Esophagus squamous epithelium (tissue), 5 donors: ENCODE results near the gene PPP1R14C. TPM values are rescaled to one million over a fixed set of nuclear protein-coding genes. Genes with fewer than 3 reads are reported as not detected.
A peak's percentile ranks its signal among the peaks of the same experiment; 100 is the strongest.

Source experiments
- DNase-seq: peaks from one replicate; lab custom pipeline; 2025; lab: John Stamatoyannopoulos, UW
- H3K27ac ChIP-seq, 4 donors: fragments of 200-600 bp; sonication (generic); one replicate each; pipeline ENCODE4 v1.5.1; 2016 to 2019; ENCODE audit warnings: mild to moderate bottlenecking in 1 of 4
- H3K27me3 ChIP-seq, 4 donors: fragments of 200-600 bp; sonication (generic); 1 replicate in 3 of 4; 2 replicates in 1 of 4; pipeline versions ENCODE4 v1.5.1 to v1.6.0; 2017 to 2021; ENCODE audit warnings: antibody characterized with exemption in 1 of 4
- H3K36me3 ChIP-seq, 3 donors: fragments of 200-600 bp; sonication (generic); one replicate each; pipeline ENCODE4 v1.5.1; 2016 to 2019
- H3K4me1 ChIP-seq, 3 donors: fragments of 200-600 bp; sonication (generic); one replicate each; pipeline ENCODE4 v1.5.1; 2017 to 2019
- H3K4me3 ChIP-seq, 4 donors: fragments of 200-600 bp; sonication (generic); 1 replicate in 3 of 4; 2 replicates in 1 of 4; pipeline ENCODE4 v1.5.1; 2016 to 2019; ENCODE audit warnings: mild to moderate bottlenecking in 2 of 4, moderate library complexity in 1 of 4
- H3K9me3 ChIP-seq, 3 donors: fragments of 200-600 bp; sonication (generic); one replicate each; pipeline ENCODE4 v1.5.1; 2016 to 2019
- POLR2A ChIP-seq, 4 donors: fragments of 450-650 bp; IDR thresholded peaks; one replicate each; pipeline ENCODE4 v1.6.1; 2017; ENCODE audit warnings: antibody characterized with exemption in 4 of 4, mild to moderate bottlenecking in 4 of 4, moderate library complexity in 3 of 4
- WGBS, 2 donors: methylation state at CpG; one replicate each; pipeline ENCODE4 v1.1.5; 2018; 5-methylcytosine and 5-hydroxymethylcytosine counted together
- intact Hi-C: fragments of 100-400 bp; cut with DNase I; formaldehyde crosslinking; loops from one replicate; pipeline ENCODE4 v1.15.0; 2022
- total RNA-seq, 4 donors: library from RNA; depleted of rRNA; stranded (reverse); fragments of >200 nt; gene quantifications; one replicate each; pipeline ENCODE4 v1.1.0, GENCODE V29; 2016
- TF ChIP-seq, protein P1 (sequence below), 6 experiments: fragments of 450-650 bp in 4 of 6; fragments of 200-600 bp in 2 of 6; sonication (generic) in 2 of 6; IDR thresholded peaks; one replicate each; pipeline ENCODE4 v1.5.1; 2016 to 2019; ENCODE audit warnings: antibody characterized with exemption in 6 of 6, mild to moderate bottlenecking in 4 of 6, moderate library complexity in 4 of 6
- donor health status: DM: yes; HTN: yes; CAD: no.

PPP1R14C gene, protein sequence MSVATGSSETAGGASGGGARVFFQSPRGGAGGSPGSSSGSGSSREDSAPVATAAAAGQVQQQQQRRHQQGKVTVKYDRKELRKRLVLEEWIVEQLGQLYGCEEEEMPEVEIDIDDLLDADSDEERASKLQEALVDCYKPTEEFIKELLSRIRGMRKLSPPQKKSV
- 10 to 100 TPM in 3 of 4 donors, 1 to 10 TPM in 1; 9.3 to 27.8 (median 21.3) TPM for total RNA-seq

- Histone ChIP-seq H3K36me3 (no peaks in the 10 kb centered on the region), H3K27me3 (peaks cover 0 to 80% (median 8%) of the 10 kb centered on the region in 4 donors), H3K4me3 (peak within 1 kb of the TSS; percentile 63 to 75 (median 67)), H3K9me3 (no peaks in the 10 kb centered on the region), H3K4me1 (peaks cover 11 to 45% (median 26%) of the 10 kb centered on the region in 3 donors), H3K27ac (peak within 1 kb of the TSS; percentile 43 to 74 (median 73))
- DNase-seq = no peak
- TF ChIP-seq, protein P1, sequence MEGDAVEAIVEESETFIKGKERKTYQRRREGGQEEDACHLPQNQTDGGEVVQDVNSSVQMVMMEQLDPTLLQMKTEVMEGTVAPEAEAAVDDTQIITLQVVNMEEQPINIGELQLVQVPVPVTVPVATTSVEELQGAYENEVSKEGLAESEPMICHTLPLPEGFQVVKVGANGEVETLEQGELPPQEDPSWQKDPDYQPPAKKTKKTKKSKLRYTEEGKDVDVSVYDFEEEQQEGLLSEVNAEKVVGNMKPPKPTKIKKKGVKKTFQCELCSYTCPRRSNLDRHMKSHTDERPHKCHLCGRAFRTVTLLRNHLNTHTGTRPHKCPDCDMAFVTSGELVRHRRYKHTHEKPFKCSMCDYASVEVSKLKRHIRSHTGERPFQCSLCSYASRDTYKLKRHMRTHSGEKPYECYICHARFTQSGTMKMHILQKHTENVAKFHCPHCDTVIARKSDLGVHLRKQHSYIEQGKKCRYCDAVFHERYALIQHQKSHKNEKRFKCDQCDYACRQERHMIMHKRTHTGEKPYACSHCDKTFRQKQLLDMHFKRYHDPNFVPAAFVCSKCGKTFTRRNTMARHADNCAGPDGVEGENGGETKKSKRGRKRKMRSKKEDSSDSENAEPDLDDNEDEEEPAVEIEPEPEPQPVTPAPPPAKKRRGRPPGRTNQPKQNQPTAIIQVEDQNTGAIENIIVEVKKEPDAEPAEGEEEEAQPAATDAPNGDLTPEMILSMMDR (IDR thresholded peaks at IDR 0.05) = no peak
- peak in 1 of 4 donors; percentile 63 for TF ChIP-seq POLR2A (IDR thresholded peaks at IDR 0.05)
- intact Hi-C loops = loop anchor here (10.0 kb wide), 1 partner anchor 112 kb away; no protein-coding TSS in a partner anchor
- WGBS, 2 donors = 0% methylated on average over 6 to 7 of the region's 103 CpGs
Measured at GRCh38 chr6:150142670-150143515, at the start of gene PPP1R14C. TSS of gene PPP1R14C (plus strand) at chr6:150143044. CDS start at chr6:150143193, 149 bp downstream.

- H3K27me3 ChIP-seq = peaks cover 0 to 41% (median 0%) of the 10 kb centered on the region in 4 donors
- TF ChIP-seq, protein P1 (IDR thresholded peaks at IDR 0.05) = no peak
- no peak for TF ChIP-seq POLR2A (IDR thresholded peaks at IDR 0.05)
Measured at GRCh38 chr6:150093397-150093796, 49.4 kb upstream of the PPP1R14C start.

DNA sequence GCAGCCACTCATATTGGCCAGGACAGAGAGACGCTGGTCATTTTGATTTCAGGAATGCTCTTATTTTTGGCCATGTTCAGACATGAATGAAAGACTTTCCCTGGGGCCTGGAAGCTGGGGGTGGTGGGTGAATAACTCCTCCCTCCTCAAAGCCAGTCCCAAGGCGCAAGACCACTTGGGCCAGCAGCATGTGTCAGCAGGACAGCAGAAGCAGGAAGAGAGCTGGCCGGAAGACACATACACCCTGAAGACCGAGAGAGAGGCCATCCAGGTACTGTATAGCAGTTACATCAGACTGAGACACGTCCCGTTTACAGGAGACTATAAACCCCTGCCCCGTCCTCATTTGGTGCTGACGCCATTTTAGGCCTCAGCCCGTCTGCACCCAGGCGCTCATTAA, 44.7 kb upstream of the PPP1R14C start:
- Histone ChIP-seq H3K27ac (no peak overlapping the region), H3K4me1 (no peaks in the 10 kb centered on the region), H3K36me3 (no peaks in the 10 kb centered on the region), H3K9me3 (no peaks in the 10 kb centered on the region), H3K27me3 (peaks cover 0 to 28% (median 0%) of the 10 kb centered on the region in 4 donors), H3K4me3 (no peak overlapping the region)
- whole genome bisulfite sequencing, 2 donors = 86 to 96% methylated on average over 6 to 8 of the region's 10 CpGs
- intact Hi-C loops = no loop called here
- no peak for DNase-seq
- TF ChIP-seq POLR2A (IDR thresholded peaks at IDR 0.05) = no peak
- TF ChIP-seq, protein P1 (IDR thresholded peaks at IDR 0.05) = no peak

More at GRCh38 chr6:150093397-150093796, 49.4 kb upstream of the PPP1R14C start:
- intact Hi-C loops = no loop called here
- H3K4me3 ChIP-seq = no peak overlapping the region
- H3K9me3 ChIP-seq = no peaks in the 10 kb centered on the region
- no peak for DNase-seq
- no peaks in the 10 kb centered on the region for H3K36me3 ChIP-seq
- WGBS, 2 donors = 73 to 84% methylated on average over 6 of the region's 6 CpGs
- H3K27ac ChIP-seq = no peak overlapping the region
- H3K4me1 ChIP-seq = peaks cover 0 to 7% (median 0%) of the 10 kb centered on the region in 3 donors

- DNase-seq = no peak
- Histone ChIP-seq H3K27me3 (peaks cover 0 to 20% (median 0%) of the 10 kb centered on the region in 4 donors), H3K4me3 (no peak overlapping the region), H3K9me3 (no peaks in the 10 kb centered on the region), H3K36me3 (no peaks in the 10 kb centered on the region), H3K27ac (no peak overlapping the region), H3K4me1 (no peaks in the 10 kb centered on the region)
- TF ChIP-seq, protein P1 (IDR thresholded peaks at IDR 0.05) = no peak
- no peak for TF ChIP-seq POLR2A (IDR thresholded peaks at IDR 0.05)
- intact Hi-C loops = no loop called here
- WGBS, 2 donors = 76 to 90% methylated on average over 7 of the region's 8 CpGs
Measured at GRCh38 chr6:150099546-150099945, 43.3 kb upstream of the PPP1R14C start.

DNA sequence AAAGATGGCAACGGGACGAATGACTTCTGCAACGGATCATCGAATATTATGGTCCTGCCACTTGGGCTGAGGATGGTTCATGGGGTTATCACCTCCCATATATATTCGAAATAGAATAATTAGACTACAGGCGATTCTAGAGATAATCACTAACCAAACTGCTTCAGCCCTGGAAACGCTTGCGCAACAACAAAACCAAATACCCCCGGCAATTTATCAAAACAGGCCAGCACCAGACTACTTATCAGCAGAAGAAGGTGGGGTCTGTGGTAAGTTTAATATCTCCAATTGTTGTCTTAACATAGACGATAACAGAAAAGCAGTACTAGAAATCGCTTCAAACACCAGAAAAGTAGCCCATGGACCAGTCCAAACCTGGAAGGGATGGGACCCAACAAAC, 42.9 kb upstream of the PPP1R14C start:
- H3K4me1 ChIP-seq = no peaks in the 10 kb centered on the region
- no peak for DNase-seq
- TF ChIP-seq, protein P1 (IDR thresholded peaks at IDR 0.05) = no peak
- TF ChIP-seq POLR2A (IDR thresholded peaks at IDR 0.05) = no peak
- H3K27me3 ChIP-seq = peaks cover 0 to 16% (median 0%) of the 10 kb centered on the region in 4 donors
- no peaks in the 10 kb centered on the region for H3K36me3 ChIP-seq
- intact Hi-C loops = no loop called here
- no peak overlapping the region for H3K4me3 ChIP-seq
- 87 to 92% methylated on average over 11 of the region's 11 CpGs for WGBS, 2 donors
- H3K9me3 ChIP-seq = no peaks in the 10 kb centered on the region
- no peak overlapping the region for H3K27ac ChIP-seq
